Ishikawa (cell line): ENCODE results near the gene LRP1.

ENCODE experiments used
- CREB1 ChIP-seq: IDR thresholded peaks from 2 replicates; pipeline ENCODE4 v1.6.1; 2012; ENCODE audit warnings: low read depth
- TAF1 ChIP-seq: IDR thresholded peaks from 2 replicates; pipeline ENCODE4 v1.6.1; 2012; ENCODE audit warnings: low read depth, mild to moderate bottlenecking
- YY1 ChIP-seq: IDR thresholded peaks from 2 replicates; pipeline ENCODE4 v1.6.1; 2012; ENCODE audit warnings: low read depth
- TF ChIP-seq, protein P1 (sequence below): IDR thresholded peaks from 2 replicates; pipeline ENCODE4 v1.6.1; 2012
- TF ChIP-seq, protein P2 (sequence below): IDR thresholded peaks from 2 replicates; pipeline ENCODE4 v1.6.1; 2012; ENCODE audit warnings: low read depth, mild to moderate bottlenecking
- TF ChIP-seq, protein P3 (sequence below): IDR thresholded peaks from 2 replicates; pipeline ENCODE4 v1.6.1; 2012

DNA sequence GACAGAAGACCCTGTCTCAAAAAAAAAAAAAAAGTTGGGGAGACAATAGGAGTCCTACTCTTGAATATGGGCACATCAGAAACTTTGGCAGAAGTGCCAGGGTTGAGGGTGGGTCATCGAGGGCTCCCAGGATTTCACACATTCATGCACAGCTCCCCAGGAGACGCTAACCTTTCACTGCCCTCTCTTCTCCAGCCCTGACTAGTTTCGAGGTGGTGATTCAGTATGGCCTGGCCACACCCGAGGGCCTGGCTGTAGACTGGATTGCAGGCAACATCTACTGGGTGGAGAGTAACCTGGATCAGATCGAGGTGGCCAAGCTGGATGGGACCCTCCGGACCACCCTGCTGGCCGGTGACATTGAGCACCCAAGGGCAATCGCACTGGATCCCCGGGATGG, 48.6 kb downstream of the LRP1 start:
- TF ChIP-seq, protein P1, sequence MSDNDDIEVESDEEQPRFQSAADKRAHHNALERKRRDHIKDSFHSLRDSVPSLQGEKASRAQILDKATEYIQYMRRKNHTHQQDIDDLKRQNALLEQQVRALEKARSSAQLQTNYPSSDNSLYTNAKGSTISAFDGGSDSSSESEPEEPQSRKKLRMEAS, result no peak
- TF ChIP-seq, protein P2, sequence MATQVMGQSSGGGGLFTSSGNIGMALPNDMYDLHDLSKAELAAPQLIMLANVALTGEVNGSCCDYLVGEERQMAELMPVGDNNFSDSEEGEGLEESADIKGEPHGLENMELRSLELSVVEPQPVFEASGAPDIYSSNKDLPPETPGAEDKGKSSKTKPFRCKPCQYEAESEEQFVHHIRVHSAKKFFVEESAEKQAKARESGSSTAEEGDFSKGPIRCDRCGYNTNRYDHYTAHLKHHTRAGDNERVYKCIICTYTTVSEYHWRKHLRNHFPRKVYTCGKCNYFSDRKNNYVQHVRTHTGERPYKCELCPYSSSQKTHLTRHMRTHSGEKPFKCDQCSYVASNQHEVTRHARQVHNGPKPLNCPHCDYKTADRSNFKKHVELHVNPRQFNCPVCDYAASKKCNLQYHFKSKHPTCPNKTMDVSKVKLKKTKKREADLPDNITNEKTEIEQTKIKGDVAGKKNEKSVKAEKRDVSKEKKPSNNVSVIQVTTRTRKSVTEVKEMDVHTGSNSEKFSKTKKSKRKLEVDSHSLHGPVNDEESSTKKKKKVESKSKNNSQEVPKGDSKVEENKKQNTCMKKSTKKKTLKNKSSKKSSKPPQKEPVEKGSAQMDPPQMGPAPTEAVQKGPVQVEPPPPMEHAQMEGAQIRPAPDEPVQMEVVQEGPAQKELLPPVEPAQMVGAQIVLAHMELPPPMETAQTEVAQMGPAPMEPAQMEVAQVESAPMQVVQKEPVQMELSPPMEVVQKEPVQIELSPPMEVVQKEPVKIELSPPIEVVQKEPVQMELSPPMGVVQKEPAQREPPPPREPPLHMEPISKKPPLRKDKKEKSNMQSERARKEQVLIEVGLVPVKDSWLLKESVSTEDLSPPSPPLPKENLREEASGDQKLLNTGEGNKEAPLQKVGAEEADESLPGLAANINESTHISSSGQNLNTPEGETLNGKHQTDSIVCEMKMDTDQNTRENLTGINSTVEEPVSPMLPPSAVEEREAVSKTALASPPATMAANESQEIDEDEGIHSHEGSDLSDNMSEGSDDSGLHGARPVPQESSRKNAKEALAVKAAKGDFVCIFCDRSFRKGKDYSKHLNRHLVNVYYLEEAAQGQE, result no peak
- TF ChIP-seq YY1 (no peak), TAF1 (no peak), CREB1 (no peak)
- TF ChIP-seq, protein P3, sequence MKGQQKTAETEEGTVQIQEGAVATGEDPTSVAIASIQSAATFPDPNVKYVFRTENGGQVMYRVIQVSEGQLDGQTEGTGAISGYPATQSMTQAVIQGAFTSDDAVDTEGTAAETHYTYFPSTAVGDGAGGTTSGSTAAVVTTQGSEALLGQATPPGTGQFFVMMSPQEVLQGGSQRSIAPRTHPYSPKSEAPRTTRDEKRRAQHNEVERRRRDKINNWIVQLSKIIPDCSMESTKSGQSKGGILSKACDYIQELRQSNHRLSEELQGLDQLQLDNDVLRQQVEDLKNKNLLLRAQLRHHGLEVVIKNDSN, result no peak
